ENCODE results near the gene LUC7L3. TPM values are rescaled to one million over a fixed set of nuclear protein-coding genes. Genes with fewer than 3 reads are reported as not detected.

LUC7L3 gene
- total and polyA plus RNA-seq, 10 of the 15 experiments (the other 5 are each of a cell fraction or from before 2014, with no cell fraction given): 51.3 to 176 (median 149) TPM

GRCh38 chr17:50739098-50739497 lies 19.7 kb downstream of the LUC7L3 start:
- ChIA-PET SMC1A (ENCODE audit: uncharacterized antibody, unreplicated experiment) (no interaction called here), CTCF (interaction anchor here (0.9 kb wide), 1 partner anchor 47 kb away, joined by 4 read pairs; no protein-coding TSS in a partner anchor), POLR2A (no interaction called here), RAD21 (ENCODE audit: unreplicated experiment) (no interaction called here)
- intact Hi-C loops (cut with micrococcal nuclease; ENCODE audit: unreplicated experiment) (no loop called here), in situ Hi-C loops (cut with MboI) (no loop called here)
- Histone ChIP-seq H3K4me1 (ENCODE audit: control insufficient read depth, insufficient read depth, low read length) (peaks cover 6% of the 10 kb centered on the region; the same call in 1 of the 2 replicates), H3K9me3 (replicated peaks; ENCODE audit: control insufficient read depth, insufficient read depth, low read length) (no peaks in the 10 kb centered on the region), H3K79me2 (ENCODE audit: control insufficient read depth, insufficient read depth, low read length) (peaks cover 53% of the 10 kb centered on the region), H3K36me3 (ENCODE audit: control insufficient read depth in 2 of 2, insufficient read depth in 2 of 2, low read length in 1 of 2) (peaks cover 12 to 42% of the 10 kb centered on the region in 2 experiments), H3K27me3 (replicated peaks in 1 of 2; ENCODE audit: control insufficient read depth in 2 of 2, insufficient read depth in 2 of 2, low read length in 1 of 2) (no peaks in the 10 kb centered on the region), H3K9ac (ENCODE audit: control insufficient read depth, insufficient read depth, low read length) (no peak overlapping the region), H4K20me1 (ENCODE audit: control insufficient read depth, insufficient read depth) (peaks cover 9% of the 10 kb centered on the region), H2AFZ (ENCODE audit: control insufficient read depth, low read depth, low read length) (no peak overlapping the region), H3K4me2 (ENCODE audit: control insufficient read depth, insufficient read depth) (no peak overlapping the region), H3K27ac (ENCODE audit: control insufficient read depth, insufficient read depth) (no peak overlapping the region), H3K4me3 (no peak overlapping the region)
- no peak for TF ChIP-seq MEF2B (IDR thresholded peaks at IDR 0.05; ENCODE audit: partially characterized antibody, poor library complexity, severe bottlenecking)
- TF ChIP-seq HDGF (IDR thresholded peaks at IDR 0.05): no peak
- no peak for TF ChIP-seq IRF4 (IDR thresholded peaks at IDR 0.05; ENCODE audit: low read depth, low read length)
- TF ChIP-seq SREBF2 (IDR thresholded peaks at IDR 0.05; ENCODE audit: low read length): no peak
- TF ChIP-seq NKRF (conservative IDR thresholded peaks at IDR 0.05): no peak
- no peak for TF ChIP-seq MYB (IDR thresholded peaks at IDR 0.05; ENCODE audit: borderline replicate concordance, low read depth, low read length)
- TF ChIP-seq HDAC2 (IDR thresholded peaks at IDR 0.05): no peak
- no peak for TF ChIP-seq IRF3 (IDR thresholded peaks at IDR 0.05)
- TF ChIP-seq NBN (IDR thresholded peaks at IDR 0.05): no peak
- TF ChIP-seq RCOR1 (conservative IDR thresholded peaks at IDR 0.05; ENCODE audit: low read depth, low read length): no peak
- no peak for TF ChIP-seq STAT3 (IDR thresholded peaks at IDR 0.05; ENCODE audit: low read depth, low read length)
- BruUV-seq (replicated peaks): no TSS peak
- no peak for FAIRE-seq
- 43% methylated on average over 2 of the region's 2 CpGs for WGBS (ENCODE audit: insufficient coverage, insufficient replicate concordance, low lambda C conversion rate, missing lambda C conversion rate)
- no peak for ATAC-seq
- no peak for DNase-seq (ENCODE audit: low read depth, low spot score)

All from GM12878 (cell line).